GM21367 (cell line): ENCODE results near the gene KLRD1.
"Not testable (repeated sequence)": the region's sequence is repeated elsewhere in the genome, so short reads cannot be mapped to it uniquely, and the experiment has no call there.

ENCODE experiments used
- ATAC-seq: cut with Tn5 transposase; IDR thresholded peaks from one replicate; pipeline ENCODE4 v1.9.1; 2021; ENCODE audit not compliant: unreplicated experiment

The KLRD1 gene

GRCh38 chr12:10336196-10336595 lies 28.5 kb downstream of the KLRD1 start:
- ATAC-seq, result not testable (repeated sequence)

GRCh38 chr12:10338470-10338869 lies 30.8 kb downstream of the KLRD1 start:
- ATAC-seq, result not testable (repeated sequence)

GRCh38 chr12:10339053-10339840 lies 31.6 kb downstream of the KLRD1 start:
- ATAC-seq, result no peak

- ATAC-seq, result not testable (repeated sequence)
These were observed 33.3 kb downstream of the KLRD1 start for GRCh38 chr12:10340946-10341345.

- ATAC-seq, result no peak
These were observed 34.3 kb downstream of the KLRD1 start for GRCh38 chr12:10341892-10342509.

GRCh38 chr12:10351457-10351856 lies 43.8 kb downstream of the KLRD1 start:
- not testable (repeated sequence) for ATAC-seq

- ATAC-seq, result no peak
These were observed 46.4 kb downstream of the KLRD1 start for GRCh38 chr12:10354071-10354470.

- no peak for ATAC-seq
These were observed 46.8 kb downstream of the KLRD1 start for GRCh38 chr12:10354502-10354901.

- no peak for ATAC-seq
These were observed 50.5 kb downstream of the KLRD1 start for GRCh38 chr12:10358131-10358530.

- ATAC-seq, result no peak
These were observed 51.3 kb downstream of the KLRD1 start for GRCh38 chr12:10358969-10359368.

GRCh38 chr12:10361084-10361483 lies 53.4 kb downstream of the KLRD1 start:
- no peak for ATAC-seq

GRCh38 chr12:10361622-10362021 lies 54.0 kb downstream of the KLRD1 start:
- no peak for ATAC-seq

- ATAC-seq, result no peak
These were observed 54.7 kb downstream of the KLRD1 start for GRCh38 chr12:10362325-10362724.

GRCh38 chr12:10362828-10363657 lies 55.4 kb downstream of the KLRD1 start:
- ATAC-seq, result no peak

- no peak for ATAC-seq
These were observed 55.9 kb downstream of the KLRD1 start for GRCh38 chr12:10363658-10363913.

- ATAC-seq, result peak; percentile 85
These were observed 56.5 kb downstream of the KLRD1 start for GRCh38 chr12:10363914-10364814.

GRCh38 chr12:10364815-10365622 lies 57.3 kb downstream of the KLRD1 start:
- peak; percentile 37 for ATAC-seq

- no peak for ATAC-seq
These were observed 58.2 kb downstream of the KLRD1 start for GRCh38 chr12:10365696-10366405.

GRCh38 chr12:10366875-10367274 lies 59.2 kb downstream of the KLRD1 start:
- no peak for ATAC-seq
